Endothelial cell (in vitro differentiated cells): Measurements from ENCODE around the gene MRO. TPM values are rescaled to one million over a fixed set of nuclear protein-coding genes. Genes with fewer than 3 reads are reported as not detected.

ENCODE experiments used
- DNase-seq: peaks from one replicate; pipeline ENCODE4 v3.0.0; 2021; ENCODE audit warnings: low spot score
- H3K27ac Mint-ChIP-seq: one replicate; pipeline ENCODE4 v1.8.0; 2021; ENCODE audit warnings: mixed read lengths, inconsistent platforms; ENCODE audit not compliant: unreplicated experiment
- H3K27me3 Mint-ChIP-seq: one replicate; pipeline ENCODE4 v1.8.0; 2021; ENCODE audit warnings: mild to moderate bottlenecking, moderate library complexity, mixed read lengths, inconsistent platforms; ENCODE audit not compliant: unreplicated experiment
- H3K36me3 Mint-ChIP-seq: one replicate; pipeline ENCODE4 v1.8.0; 2021; ENCODE audit warnings: mild to moderate bottlenecking, low read depth, mixed read lengths, inconsistent platforms; ENCODE audit not compliant: unreplicated experiment
- H3K4me1 Mint-ChIP-seq: one replicate; pipeline ENCODE4 v1.8.0; 2021; ENCODE audit warnings: mild to moderate bottlenecking, mixed read lengths, inconsistent platforms; ENCODE audit not compliant: unreplicated experiment
- H3K4me3 Mint-ChIP-seq: one replicate; pipeline ENCODE4 v1.8.0; 2021; ENCODE audit warnings: mild to moderate bottlenecking, mixed read lengths, inconsistent platforms; ENCODE audit not compliant: unreplicated experiment
- H3K9me3 Mint-ChIP-seq: one replicate; pipeline ENCODE4 v1.8.0; 2021; ENCODE audit warnings: mixed read lengths, inconsistent platforms; ENCODE audit not compliant: unreplicated experiment
- total RNA-seq: library from RNA; stranded (reverse); fragmentation: NEBNext Ultra II Directional; extraction: Animal tissue kit (Norgen Biotek cat#: 25700); gene quantifications from one replicate; pipeline ENCODE4 v1.2.1, GENCODE V29; 2021; ENCODE audit not compliant: unreplicated experiment
- TF ChIP-seq, protein P1 (sequence below): fragments of 200-600 bp; sonication (generic); IDR thresholded peaks from one replicate; pipeline ENCODE4 v1.5.0; 2021; ENCODE audit warnings: antibody characterized with exemption; ENCODE audit not compliant: unreplicated experiment

The MRO gene
- total RNA-seq, 1 donor from 2014 or later = 0.23 TPM

GRCh38 chr18:50754297-50754696 is 65.5 kb downstream of the MRO start:
- Mint-ChIP-seq H3K27me3 (peaks cover 1% of the 10 kb centered on the region), H3K4me1 (no peaks in the 10 kb centered on the region), H3K4me3 (no peak overlapping the region), H3K36me3 (no peaks in the 10 kb centered on the region), H3K27ac (no peak overlapping the region), H3K9me3 (no peaks in the 10 kb centered on the region)
- TF ChIP-seq, protein P1, sequence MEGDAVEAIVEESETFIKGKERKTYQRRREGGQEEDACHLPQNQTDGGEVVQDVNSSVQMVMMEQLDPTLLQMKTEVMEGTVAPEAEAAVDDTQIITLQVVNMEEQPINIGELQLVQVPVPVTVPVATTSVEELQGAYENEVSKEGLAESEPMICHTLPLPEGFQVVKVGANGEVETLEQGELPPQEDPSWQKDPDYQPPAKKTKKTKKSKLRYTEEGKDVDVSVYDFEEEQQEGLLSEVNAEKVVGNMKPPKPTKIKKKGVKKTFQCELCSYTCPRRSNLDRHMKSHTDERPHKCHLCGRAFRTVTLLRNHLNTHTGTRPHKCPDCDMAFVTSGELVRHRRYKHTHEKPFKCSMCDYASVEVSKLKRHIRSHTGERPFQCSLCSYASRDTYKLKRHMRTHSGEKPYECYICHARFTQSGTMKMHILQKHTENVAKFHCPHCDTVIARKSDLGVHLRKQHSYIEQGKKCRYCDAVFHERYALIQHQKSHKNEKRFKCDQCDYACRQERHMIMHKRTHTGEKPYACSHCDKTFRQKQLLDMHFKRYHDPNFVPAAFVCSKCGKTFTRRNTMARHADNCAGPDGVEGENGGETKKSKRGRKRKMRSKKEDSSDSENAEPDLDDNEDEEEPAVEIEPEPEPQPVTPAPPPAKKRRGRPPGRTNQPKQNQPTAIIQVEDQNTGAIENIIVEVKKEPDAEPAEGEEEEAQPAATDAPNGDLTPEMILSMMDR = no peak
- no peak for DNase-seq

- Mint-ChIP-seq H3K27me3 (peaks cover 1% of the 10 kb centered on the region), H3K4me1 (no peaks in the 10 kb centered on the region), H3K4me3 (no peak overlapping the region), H3K9me3 (no peaks in the 10 kb centered on the region), H3K27ac (no peak overlapping the region), H3K36me3 (no peaks in the 10 kb centered on the region)
- DNase-seq = no peak
- TF ChIP-seq, protein P1 = no peak
Observed at GRCh38 chr18:50753311-50753710, 66.5 kb downstream of the MRO start.

DNA sequence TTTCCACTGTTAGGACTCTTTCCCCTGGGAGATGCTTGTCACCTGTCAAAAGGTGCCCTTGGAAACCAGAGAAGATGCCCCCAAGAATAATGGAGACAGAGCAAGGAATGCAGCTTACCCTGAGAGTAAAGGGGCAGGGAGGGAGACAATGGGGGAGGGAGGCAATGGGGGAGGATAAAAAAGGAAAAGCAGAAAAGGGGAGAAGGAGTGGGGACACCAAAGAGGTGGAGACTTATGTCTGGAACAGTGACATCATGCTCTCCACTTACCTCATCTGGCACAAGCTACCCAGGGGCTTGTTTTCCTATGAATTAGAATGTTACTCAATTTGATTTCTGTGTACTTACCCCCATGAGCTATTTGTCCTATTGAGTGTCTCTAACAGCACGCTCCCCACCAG is 67.9 kb downstream of the MRO start:
- H3K4me3 Mint-ChIP-seq = no peak overlapping the region
- peaks cover 1% of the 10 kb centered on the region for H3K27me3 Mint-ChIP-seq
- DNase-seq = no peak
- TF ChIP-seq, protein P1 = no peak
- H3K36me3 Mint-ChIP-seq = no peaks in the 10 kb centered on the region
- H3K4me1 Mint-ChIP-seq = no peaks in the 10 kb centered on the region
- H3K27ac Mint-ChIP-seq = no peak overlapping the region
- no peaks in the 10 kb centered on the region for H3K9me3 Mint-ChIP-seq

DNA sequence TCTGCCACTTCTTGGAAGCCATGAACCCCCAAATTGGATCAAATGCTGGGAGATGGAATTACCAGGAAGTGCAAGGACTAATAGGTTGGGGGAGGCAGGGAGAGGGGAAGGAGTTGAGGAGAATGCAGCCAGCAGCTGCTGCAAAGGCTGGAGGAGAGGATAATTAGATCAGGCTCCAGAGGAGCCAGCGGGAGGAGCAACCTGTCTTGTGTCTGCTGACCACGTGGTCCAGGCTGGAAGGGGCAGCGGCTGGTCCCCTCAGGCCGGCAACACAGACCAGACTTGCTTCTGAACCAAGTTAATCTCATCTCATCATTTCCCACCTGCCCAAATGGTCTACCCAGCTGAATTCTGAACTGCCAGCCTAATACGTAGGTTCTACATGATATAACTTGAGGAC is 68.3 kb downstream of the MRO start:
- TF ChIP-seq, protein P1 = no peak
- Mint-ChIP-seq H3K27me3 (peaks cover 1% of the 10 kb centered on the region), H3K4me1 (no peaks in the 10 kb centered on the region), H3K27ac (no peak overlapping the region), H3K36me3 (no peaks in the 10 kb centered on the region), H3K4me3 (no peak overlapping the region), H3K9me3 (no peaks in the 10 kb centered on the region)
- DNase-seq = no peak

- H3K27me3 Mint-ChIP-seq = peaks cover 1% of the 10 kb centered on the region
- no peaks in the 10 kb centered on the region for H3K9me3 Mint-ChIP-seq
- no peak overlapping the region for H3K27ac Mint-ChIP-seq
- no peaks in the 10 kb centered on the region for H3K36me3 Mint-ChIP-seq
- H3K4me3 Mint-ChIP-seq = no peak overlapping the region
- no peaks in the 10 kb centered on the region for H3K4me1 Mint-ChIP-seq
- TF ChIP-seq, protein P1 = no peak
- no peak for DNase-seq
Observed at GRCh38 chr18:50750546-50750945, 69.3 kb downstream of the MRO start.
